Cortex of kidney (tissue), 1 donor: ENCODE data around the gene PCCA.
"Not testable (repeated sequence)": the region's sequence is repeated elsewhere in the genome, so short reads cannot be mapped to it uniquely, and the experiment has no call there.

Source experiments
- DNase-seq: peaks from one replicate; lab custom pipeline; 2025; lab: John Stamatoyannopoulos, UW

Gene PCCA

DNA sequence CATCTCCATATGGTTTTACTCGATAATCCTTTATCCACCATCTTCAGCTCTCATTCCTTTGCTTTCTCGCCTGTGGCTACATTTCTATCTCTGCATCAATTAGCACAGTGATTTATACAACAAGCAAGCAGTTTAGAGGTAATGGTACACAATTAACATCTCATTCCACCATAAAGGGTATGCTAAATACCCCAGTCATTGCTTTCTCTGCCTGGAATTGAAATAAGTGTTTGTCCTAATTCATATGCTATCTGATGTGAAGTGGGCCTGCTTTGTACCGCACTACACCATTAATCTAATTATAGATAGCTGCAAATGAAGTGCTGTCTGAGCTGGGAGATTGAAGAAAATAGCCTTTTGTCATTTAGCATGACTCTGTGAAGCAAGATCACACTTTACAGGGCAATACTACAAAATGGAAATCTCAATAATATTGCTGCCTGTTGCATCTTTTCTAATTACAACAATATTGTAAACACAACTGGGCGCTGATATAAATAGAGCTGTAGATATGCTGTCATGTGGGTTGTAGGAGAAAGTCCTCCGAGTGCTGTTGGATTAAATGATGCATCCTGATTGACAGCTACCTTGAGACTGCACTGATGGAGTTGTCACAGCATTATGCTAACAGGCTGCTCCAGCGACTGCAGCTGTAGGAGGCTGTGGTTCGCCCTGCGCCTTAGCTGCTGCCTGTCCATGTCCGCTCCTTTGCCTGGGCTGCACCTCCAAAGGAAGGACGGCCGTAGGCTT is 421.5 kb downstream of the PCCA start:
- no peak for DNase-seq

DNA sequence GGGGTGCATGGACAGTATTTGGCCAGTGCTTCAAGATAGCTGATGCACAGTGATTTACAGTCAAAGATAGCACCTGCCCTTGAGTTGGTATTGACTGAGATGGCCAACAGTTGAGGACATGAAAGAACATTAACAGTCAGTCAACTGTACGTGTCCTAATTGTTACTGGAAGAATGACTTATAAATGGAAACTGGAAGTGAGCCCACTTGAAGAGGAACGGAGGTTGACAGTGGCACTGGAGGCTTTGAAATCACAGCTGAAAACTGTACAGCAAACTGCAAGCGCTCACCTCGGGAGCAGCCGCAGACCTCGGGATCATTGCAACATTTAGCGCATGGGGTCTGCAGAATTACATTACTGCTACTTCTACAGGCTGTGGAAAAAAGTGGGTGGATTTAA is 422.6 kb downstream of the PCCA start:
- no peak for DNase-seq

DNA sequence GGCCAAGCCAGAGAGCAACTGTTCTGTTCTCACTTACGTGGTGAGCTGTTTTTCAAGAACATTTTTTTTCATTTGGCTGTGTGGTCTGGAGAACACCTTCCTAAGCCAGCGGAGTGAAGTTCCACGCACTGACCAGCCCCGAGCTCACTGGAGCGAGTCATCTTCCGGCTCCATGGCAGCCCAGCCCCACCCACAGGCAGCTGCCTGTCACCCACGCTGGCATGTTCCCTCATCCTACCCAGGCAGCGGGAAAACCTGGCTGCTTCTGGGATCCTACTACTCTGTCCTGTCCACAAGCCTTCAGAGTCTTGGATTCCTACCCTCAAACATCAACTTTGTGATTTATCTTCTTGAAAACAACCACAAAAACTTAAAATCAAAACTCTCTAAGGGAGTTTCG is 423.5 kb downstream of the PCCA start:
- DNase-seq = no peak

DNA sequence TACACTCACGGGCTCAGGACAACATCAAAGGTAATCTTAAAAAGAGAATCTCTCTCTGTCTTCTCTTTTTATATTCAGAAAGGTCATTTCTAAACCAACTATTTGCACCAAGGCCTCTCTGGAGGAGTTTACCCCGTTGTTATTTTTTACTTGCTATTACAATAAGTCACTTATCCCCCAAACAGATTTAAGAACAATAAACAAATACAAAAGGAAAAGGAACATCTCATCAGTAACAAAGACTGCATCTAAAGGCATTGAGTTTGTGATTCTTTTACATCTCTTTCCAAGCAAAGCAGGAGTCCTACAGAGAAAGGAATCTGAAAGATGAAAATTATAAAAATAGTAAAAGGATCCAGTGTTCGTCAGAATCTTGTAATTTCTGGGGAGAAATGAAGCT is 424.3 kb downstream of the PCCA start:
- no peak for DNase-seq

DNA sequence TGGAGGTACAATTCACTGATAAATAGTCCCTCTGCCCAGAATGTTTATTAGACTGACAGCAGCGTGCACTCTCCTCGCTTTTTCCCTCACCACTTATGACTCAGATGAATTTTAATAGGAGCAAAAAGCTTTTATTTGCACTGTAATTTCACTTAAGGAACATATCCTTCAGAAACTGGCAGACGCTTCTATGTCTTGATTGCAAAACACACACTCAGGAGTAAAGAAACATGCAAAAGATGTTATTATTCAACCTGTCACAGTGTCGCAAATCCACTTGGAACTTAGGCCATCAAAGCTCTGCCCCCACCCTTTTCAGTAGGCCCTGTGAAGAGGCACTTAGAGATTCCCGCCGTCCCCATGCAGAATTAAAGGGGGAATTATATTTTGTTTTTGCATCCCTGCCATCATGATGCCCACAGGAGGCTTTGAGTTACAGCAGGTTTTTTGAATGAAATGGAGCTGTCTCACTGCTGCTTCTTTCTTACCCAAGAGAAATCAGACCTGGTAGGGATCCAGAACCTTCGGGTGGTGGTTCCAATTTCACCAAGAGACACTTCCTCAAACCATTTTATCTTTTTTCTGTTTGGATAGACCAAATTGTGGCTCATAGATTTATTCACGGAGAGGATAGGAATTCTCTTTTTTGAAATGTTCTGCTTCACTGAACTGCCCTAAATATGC is 425.2 kb downstream of the PCCA start:
- DNase-seq = no peak

DNA sequence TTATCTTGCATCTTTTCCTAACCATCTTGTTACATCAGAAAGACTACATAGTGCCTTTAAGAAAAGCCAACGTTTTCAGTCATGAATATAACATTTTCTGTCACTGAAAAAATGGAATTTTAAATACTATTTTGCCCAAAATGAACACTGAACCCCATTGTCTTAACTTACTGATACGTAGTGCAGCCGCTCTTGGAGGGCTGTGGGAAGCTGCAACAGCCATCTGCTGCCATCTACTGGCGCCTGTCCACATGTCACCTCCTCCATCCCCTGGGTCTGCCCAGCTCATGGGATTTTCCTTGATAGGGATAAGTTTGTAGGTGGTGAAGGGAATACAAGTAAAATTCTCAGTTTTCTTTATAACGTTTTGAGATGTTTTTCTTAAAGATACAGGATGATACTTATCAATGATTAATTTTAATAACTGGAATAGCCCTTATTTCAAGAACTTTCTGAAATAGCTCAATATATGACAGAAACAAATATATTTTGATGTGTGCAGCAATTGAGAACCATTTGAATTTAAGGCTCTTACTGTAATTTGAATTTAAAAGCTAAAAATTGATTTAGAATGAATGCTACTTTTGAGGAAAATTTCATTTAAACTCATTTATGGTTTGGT is 426.0 kb downstream of the PCCA start:
- DNase-seq = no peak

DNA sequence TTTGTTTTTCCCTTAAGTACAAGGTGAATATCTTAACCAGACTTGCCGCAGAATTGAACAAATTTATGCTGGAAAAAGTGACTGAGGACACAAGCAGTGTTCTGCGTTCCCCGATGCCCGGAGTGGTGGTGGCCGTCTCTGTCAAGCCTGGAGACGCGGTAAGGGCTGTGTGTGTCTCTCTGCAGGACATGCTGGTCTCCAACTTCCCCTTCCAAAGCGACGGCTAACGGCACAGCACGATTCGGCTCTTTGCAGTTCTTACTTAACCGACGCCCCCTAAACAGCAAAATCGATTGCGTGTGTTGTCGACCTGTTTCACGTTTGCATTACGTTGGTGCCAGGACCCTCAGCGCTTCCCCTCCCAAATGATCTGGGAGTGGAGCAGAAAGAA is 426.5 kb downstream of the PCCA start:
- no peak for DNase-seq

DNA sequence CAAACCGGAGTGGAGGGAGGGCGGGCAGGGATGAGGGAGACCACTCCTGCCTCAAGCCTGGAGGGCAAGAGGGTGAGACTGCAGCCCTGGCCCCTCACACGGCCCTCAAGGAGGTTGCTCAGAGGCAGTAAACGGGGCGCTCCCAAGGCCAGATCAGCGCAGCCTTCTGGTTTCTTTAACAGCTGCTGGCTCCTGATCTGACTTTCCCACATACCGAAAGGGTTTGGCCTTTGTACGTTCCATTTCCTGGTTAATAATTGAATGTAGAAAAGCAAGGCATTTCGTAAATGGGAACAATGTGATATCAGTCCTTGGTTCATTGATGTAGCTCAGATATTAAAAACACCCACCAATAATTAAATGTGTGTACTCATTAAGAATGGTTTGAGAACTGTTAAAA is 428.2 kb downstream of the PCCA start:
- no peak for DNase-seq

DNA sequence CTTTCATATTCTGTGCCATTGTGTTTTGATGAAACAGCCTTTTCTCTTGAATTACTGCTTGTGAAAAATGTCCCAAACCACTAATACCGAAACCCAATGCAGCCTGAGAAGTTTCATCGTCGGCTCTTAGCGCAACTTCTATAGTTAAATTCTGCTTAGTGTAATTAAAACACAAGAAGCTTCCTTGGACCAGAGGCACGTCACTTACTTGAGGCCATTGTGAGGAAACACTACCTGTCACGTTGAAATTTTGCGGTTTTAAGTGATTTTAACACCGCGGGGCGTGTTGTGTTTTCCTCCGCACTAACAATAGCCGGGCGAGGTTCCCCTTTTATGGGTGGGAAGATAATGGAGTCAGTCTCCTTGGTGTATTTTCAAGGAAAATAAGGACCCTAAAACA is 428.8 kb downstream of the PCCA start:
- DNase-seq = no peak

DNA sequence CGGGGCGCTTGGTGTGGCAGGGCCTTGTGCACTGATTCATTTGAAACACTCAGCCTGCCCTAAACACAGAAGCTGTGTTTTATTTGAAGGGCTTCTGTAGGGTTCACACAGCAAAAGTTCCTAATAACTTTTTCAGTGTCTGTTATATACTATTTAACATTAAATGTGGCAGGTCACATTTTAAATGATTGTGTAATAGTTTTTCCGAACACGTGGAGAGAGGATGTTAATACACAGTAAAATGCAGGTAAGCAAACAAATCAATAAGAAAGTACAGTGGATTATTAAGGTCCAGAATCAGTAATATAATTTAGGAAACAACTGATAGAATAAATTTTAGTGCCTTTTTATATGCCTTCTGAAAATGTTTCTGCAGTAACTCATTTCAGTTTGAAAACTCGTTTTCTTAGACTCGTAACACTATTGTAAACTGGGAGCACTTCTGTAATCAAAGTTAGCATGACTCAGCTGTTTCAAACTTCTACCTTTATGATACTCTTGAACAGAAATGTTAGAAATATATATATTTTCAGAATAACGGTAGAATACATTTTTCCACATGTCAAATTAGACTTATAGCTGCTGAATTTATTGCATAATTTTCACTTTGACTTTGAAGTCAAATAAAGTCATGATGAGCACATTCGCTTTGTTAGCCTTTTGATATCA is 429.6 kb downstream of the PCCA start:
- DNase-seq = no peak

DNA sequence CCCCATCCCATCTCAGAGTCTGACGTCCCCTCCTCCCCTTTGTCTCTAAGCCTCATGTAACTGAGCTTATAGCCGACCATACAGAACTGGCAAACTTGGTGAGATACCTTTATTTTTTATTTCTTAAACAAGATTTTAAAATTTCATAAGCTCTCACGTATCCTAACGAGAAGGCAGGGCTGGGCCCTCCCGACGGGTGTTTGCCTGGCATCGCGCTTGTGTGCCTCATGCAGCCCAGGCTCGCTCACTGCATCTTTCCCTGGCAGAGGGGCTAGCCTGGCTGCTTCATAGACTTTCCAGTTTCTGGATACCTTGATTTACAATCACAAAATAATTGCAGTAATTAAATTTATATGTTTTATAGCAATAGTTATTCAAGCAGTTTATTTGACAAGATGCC is 430.7 kb downstream of the PCCA start:
- DNase-seq = no peak

DNA sequence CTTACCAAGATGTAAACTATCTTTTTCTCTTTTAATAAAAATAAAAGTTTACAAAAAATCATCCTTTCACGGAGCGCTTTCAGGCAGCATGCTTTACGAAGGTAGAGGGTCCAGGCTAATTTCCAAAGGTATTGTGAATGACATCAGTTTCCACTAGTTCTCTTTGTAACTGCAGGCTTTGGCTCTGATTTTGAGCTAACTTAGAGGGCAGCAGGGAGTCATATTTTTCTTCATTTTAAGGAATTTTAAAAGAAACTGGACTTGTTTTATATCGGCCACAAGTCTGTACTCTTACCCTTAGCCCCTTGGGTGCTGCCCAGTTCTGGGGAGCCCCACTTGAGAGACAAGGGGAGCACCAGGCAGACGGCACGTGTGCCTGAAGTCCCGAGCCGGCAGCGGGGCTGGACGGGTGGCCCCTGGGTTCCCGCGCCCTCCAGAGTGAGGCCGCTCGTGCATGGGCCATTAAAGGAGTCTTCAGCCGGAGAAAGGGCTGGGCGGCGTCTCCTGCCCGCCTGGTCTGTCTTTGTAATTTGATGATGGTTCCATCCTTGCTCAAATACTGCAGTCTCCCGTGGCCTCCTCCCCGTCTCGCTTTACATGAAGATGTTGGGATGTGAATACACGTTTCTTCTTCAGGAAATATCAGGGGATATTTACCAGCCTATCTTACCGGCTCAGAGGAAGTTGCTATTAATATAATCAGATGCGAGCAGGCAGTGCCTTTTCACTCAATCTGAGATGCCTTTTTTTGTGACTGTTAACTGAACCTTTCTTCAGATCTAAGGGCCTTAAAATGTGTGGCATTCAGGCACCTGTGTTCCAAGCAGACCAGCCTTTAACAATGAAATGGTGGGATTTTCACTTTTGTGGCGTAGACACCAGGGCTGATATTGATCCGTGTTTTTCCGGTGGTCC is 432.3 kb downstream of the PCCA start:
- no peak for DNase-seq

DNA sequence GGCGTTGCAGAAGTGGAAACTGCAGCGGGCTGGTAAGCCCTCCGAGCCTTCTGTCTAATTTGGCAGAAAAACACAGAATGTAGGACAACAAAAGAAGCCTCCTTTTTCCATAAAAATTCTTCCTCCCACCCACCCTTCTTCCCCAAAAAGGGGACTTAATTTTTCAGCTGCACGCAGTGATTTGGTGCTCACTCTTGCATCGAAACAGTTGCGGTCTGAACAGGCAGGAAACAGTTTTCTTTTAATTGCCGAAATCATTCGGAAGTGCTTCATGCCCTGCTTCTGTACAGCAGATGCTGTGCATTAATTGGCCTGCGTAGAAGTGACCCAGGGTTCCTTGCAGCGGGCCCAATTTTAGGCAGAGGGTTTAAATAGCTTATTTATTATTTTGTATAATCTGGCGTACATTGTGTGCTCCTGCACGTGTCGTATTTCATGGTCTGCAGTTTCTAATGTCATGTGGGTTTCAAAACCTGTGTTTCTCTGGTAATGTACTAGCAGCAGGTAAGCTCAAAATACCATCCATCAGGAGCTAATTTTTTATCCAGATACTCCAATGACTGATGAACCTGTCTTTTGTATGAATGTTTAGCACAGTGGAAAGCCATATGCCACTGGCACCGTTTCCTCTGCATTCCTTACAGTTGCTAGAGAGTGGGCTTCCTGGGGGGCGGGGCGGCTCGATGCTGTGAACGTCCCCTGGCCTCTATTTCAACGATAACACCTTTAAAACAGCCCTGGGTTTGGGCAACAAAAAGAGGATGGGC is 433.1 kb downstream of the PCCA start:
- DNase-seq = no peak

DNA sequence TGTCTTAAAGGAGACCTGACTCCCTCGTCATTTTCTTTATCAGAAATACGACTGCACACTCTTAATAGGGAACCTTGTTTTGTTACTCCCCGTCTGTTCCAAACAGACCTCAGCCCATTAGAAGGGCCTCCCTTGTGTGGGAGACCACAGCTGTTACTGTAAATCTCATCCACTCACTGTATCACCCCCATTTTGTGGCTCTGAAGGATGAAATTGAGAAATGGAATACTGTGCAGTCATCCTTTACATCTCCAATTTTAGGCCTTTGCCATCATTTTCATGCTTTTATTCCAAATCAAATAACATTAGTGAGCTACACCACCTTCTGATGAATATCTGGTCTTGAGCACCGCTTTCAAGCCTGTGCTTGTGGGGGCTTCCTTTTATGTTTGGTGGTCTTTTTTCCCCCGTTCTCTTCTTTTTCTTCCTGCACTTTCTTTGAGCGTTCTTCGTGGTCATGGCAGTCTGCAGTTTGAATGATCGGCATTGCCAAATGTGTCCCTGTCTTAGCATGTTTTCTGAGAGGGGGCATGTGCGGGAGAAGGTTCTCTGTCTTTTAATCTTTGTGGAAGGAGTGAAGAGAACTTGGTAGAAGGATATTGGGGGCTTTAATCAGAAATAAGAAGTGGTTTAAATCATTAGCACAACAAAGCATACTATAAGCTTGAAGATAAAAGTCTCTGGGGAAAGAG is 433.9 kb downstream of the PCCA start:
- DNase-seq = no peak

DNA sequence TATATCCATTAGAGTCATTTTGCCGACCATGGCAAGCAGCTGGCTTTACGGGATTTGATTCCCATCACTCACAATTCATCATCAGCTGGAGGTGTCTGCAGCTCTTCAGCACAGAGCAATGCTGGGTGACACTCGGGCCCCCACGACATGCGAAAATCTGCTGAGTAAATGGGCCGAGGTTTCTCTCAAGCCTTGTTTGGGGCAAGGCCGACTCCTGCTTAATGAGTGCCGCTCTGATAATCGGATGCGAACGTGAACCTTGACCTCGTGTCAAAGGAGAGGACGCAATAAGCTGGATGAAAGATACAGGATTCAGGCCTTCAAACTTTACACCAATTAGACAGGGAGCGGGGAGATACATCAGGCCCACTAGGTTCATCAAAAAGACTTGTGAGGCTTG is 434.5 kb downstream of the PCCA start:
- no peak for DNase-seq

DNA sequence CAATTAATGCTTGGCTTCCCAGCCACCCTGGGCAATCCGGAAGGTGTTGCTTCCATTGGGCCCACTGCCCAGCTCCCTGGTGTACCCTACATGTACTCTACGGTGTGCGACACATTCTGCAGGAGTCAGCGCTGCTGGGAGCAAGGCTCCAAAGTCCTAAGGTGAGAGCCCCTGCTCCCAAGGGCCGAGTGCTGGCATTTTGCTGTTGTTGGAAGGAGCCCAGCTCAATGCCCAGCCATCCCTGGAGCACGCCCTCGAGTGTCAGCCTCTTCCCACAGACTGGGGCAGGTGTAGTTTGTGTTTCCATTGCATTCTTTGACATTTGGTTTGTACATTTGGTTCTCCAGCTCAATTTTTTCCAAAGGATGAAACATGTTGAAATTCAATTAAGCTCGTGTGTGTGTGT is 435.1 kb downstream of the PCCA start:
- no peak for DNase-seq

DNA sequence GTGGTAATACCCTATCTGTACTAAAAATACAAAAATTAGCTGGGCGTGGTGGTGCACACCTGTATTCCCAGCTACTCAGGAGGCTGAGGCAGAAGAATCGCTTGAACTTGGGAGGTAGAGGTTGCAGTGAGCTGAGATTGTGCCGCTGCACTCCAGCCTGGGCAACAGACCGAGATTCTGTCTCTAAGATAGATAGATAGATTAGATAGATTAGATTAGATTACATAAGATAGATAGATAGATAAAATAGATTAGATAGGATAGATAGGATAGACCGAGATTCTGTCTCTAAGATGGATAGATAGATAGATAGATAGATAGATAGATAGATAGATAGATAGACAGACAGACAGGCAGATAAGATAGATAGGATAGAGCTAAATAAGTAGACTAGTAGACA is 435.8 kb downstream of the PCCA start:
- DNase-seq = not testable (repeated sequence)

DNA sequence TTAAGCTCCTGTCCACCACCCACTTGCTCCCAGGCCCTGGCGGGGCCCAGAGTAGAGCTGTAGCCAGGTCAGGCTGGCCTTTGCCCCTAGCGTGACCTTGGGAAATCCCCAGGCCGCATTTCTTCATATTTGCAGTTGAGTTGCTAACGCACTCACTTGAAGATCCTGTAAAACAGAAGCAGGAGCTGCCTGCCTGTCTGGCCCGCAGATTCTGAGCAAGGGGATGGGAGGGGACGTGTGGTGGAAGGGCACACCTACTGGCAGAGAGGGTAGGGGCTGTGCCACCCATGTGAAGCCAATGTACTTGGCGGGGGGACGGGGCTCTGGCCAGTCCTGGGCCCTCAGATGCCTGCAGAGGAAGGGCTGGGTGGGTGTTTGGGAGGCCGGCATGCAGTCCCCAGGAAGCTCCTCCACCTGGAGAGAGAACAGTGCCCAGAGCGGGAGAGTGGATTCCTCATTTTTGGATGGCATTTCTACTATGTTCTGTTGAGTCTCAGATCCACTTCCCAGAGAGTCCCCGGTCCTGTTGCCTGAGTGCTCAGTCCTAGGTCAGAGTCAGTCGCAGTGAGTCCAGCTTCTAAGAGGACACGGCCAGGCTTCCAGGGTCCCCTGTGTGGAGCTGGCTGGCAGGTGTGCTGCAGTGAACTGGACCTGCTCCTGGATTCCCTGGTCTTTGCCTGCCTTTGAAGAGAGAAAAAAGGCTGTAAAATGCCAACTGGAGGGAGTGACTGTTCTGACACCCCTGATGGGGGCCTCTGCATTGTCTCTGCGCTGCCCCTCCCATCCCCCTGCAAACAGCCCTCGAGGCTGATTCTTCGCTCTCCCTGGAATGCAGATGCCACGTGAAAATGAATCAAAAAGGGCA is 436.8 kb downstream of the PCCA start:
- no peak for DNase-seq

DNA sequence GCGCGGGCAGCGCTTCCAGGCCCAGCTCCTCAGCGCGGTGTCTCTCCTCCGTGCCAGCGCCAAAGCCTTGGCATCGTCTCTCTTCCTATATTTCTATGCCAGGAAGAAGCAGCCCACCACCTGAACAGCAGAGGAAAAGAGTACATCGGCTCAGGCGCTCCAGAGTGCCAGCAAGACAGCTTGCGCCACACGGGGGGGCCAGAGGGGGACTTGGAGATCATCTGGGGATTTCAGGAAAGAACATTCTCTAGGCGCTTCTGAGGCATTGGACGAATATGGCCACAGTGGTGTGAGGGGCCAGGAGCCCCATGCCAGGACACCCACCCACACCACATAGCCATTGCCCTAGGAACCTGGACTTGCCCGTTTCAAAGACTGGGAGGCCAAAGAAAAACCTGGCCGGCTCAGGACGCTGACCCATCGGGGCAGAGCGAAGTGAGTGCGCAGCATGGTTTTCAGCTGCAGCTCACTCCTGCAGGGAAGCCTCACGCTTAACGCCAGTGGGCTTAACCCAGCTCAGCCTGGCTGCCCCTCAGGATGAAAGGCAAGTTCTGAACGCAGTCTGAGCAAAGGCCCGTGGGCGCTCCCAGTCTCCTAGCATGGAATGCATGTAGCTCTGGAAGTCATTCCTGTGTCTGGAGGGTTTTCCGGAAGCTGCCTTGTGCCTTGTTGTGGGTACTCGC is 437.6 kb downstream of the PCCA start:
- no peak for DNase-seq
